Measurements from ENCODE around the gene BMPER. TPM values are rescaled to one million over a fixed set of nuclear protein-coding genes. Genes with fewer than 3 reads are reported as not detected.

Gene BMPER
- total RNA-seq, 1 experiment from 2014 or later: 6.7 TPM

DNA sequence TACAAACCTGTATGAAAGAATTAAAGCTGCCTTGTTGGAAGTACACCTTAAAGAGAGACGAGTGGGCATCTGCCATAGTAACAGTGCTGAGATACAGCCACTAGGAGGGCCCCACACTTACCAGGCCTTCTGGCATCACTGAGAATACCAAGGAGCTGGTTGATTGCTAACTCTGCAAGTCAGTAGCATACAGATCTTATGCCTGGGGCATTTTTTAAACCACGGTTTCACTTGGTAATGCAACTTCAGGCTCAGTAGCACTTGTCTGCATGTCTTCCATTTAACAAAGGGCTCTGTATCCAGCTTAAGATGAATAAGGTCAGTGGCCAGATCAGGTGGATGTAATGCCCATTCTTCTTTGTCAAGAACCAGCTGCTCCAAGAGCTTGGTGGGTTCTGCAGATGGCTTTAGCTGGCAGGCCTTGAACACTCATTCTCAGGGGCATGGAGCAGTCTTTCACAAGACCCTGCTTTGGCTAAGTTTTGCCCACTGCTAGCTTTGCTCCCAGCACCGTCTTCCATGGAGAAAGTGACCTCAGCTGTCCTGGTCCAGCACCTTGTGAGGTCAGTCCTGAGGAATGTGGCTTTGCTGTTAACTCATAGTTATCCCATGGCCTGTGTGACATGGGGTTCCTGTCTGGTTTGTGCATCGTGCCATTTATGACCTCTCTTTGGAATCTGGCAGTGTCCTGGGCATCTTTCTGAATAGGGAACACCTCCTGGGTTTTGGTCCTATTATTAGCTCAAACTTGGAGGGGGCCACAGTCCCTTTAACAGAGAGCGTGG, 68.1 kb downstream of the BMPER start:
- Histone ChIP-seq H3K27ac (ENCODE audit: low read depth, low read length, poor library complexity, severe bottlenecking) (no peak overlapping the region), H3K27me3 (replicated peaks; ENCODE audit: insufficient read depth, low read depth, low read length, poor library complexity) (no peaks in the 10 kb centered on the region), H3K9me3 (ENCODE audit: low read depth, low read length, poor library complexity, severe bottlenecking) (no peaks in the 10 kb centered on the region), H3K36me3 (ENCODE audit: insufficient read depth, low read length, poor library complexity, severe bottlenecking) (no peaks in the 10 kb centered on the region), H3K4me3 (ENCODE audit: low read depth, low read length, poor library complexity, severe bottlenecking) (no peak overlapping the region), H3K4me1 (ENCODE audit: insufficient read depth, low read length, poor library complexity, severe bottlenecking) (no peaks in the 10 kb centered on the region)
- POLR2A ChIA-PET (ENCODE audit: low non-redundant PET): no interaction called here
- TF ChIP-seq, protein P1, sequence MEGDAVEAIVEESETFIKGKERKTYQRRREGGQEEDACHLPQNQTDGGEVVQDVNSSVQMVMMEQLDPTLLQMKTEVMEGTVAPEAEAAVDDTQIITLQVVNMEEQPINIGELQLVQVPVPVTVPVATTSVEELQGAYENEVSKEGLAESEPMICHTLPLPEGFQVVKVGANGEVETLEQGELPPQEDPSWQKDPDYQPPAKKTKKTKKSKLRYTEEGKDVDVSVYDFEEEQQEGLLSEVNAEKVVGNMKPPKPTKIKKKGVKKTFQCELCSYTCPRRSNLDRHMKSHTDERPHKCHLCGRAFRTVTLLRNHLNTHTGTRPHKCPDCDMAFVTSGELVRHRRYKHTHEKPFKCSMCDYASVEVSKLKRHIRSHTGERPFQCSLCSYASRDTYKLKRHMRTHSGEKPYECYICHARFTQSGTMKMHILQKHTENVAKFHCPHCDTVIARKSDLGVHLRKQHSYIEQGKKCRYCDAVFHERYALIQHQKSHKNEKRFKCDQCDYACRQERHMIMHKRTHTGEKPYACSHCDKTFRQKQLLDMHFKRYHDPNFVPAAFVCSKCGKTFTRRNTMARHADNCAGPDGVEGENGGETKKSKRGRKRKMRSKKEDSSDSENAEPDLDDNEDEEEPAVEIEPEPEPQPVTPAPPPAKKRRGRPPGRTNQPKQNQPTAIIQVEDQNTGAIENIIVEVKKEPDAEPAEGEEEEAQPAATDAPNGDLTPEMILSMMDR (conservative IDR thresholded peaks at IDR 0.05; ENCODE audit: low read depth, low read length): no peak
- TF ChIP-seq EZH2 (IDR thresholded peaks at IDR 0.05; ENCODE audit: borderline replicate concordance, low read depth, low read length, poor library complexity, severe bottlenecking): no peak
- CTCF ChIA-PET: interaction anchor here (0.7 kb wide), 1 partner anchor 22 kb away, joined by 3 read pairs; no protein-coding TSS in a partner anchor
- BruUV-seq (replicated peaks): no TSS peak
- DNase-seq (ENCODE audit: low spot score): no peak
- intact Hi-C loops (cut with micrococcal nuclease; ENCODE audit: unreplicated experiment): no loop called here

DNA sequence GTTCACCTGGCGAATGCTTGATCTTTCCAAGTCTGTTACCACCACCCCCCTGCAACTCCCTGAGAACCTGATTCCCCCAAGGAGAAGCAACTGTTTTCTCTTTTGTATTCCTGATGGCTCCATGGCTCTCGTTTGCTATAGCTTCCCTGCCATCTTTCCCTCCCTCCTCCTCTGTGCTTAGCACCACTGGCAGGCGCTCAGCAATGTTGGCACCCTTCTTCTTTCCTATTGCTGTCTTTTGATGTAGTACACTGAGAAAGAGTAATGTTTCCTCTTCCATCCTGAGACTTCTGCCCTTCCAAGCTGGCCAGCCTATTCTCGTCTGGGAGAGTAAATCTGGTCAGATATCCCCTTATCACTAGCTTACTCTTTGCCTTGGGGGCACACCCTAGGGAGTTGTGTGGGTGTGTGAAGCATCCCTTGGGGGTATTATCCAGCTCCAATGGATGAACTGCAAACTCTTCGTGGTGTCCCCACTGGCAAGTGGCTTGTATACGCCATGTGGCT, 74.0 kb downstream of the BMPER start:
- Histone ChIP-seq H3K27ac (ENCODE audit: low read depth, low read length, poor library complexity, severe bottlenecking) (no peak overlapping the region), H3K4me3 (ENCODE audit: low read depth, low read length, poor library complexity, severe bottlenecking) (no peak overlapping the region), H3K9me3 (ENCODE audit: low read depth, low read length, poor library complexity, severe bottlenecking) (no peaks in the 10 kb centered on the region), H3K27me3 (replicated peaks; ENCODE audit: insufficient read depth, low read depth, low read length, poor library complexity) (no peaks in the 10 kb centered on the region), H3K4me1 (ENCODE audit: insufficient read depth, low read length, poor library complexity, severe bottlenecking) (peaks cover 44% of the 10 kb centered on the region), H3K36me3 (ENCODE audit: insufficient read depth, low read length, poor library complexity, severe bottlenecking) (no peaks in the 10 kb centered on the region)
- TF ChIP-seq, protein P1 (conservative IDR thresholded peaks at IDR 0.05; ENCODE audit: low read depth, low read length): no peak
- no peak for TF ChIP-seq EZH2 (IDR thresholded peaks at IDR 0.05; ENCODE audit: borderline replicate concordance, low read depth, low read length, poor library complexity, severe bottlenecking)
- DNase-seq (ENCODE audit: low spot score): no peak
- intact Hi-C loops (cut with micrococcal nuclease; ENCODE audit: unreplicated experiment): no loop called here
- CTCF ChIA-PET: no interaction called here
- POLR2A ChIA-PET (ENCODE audit: low non-redundant PET): no interaction called here
- no TSS peak for BruUV-seq (replicated peaks)

DNA sequence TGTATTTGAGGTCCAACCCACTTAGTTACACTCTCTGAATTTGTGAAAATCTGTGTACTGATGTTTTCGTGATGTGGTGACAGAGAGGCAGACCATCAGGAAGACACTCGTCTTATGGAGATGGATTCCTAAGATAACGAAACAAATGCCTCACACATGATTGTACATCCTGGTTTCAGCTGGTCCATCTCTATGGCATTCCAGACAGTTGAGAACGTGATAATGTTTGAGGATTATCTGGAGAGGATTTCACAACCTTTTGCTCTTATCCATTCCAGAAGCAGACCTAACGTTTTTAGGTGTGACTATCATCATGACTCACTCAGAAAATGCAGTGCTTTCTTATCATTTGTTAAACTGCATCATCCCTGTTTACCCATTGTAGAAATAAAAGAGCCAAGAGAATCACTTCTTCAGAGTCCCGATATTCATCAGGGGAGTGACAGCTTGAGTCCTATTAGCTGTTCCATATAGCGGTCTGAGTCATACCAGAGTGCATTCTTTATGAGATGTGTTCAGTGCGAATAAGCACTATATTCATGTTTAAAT, 74.5 kb downstream of the BMPER start:
- Histone ChIP-seq H3K4me3 (ENCODE audit: low read depth, low read length, poor library complexity, severe bottlenecking) (no peak overlapping the region), H3K4me1 (ENCODE audit: insufficient read depth, low read length, poor library complexity, severe bottlenecking) (peaks cover 44% of the 10 kb centered on the region), H3K27me3 (replicated peaks; ENCODE audit: insufficient read depth, low read depth, low read length, poor library complexity) (no peaks in the 10 kb centered on the region), H3K9me3 (ENCODE audit: low read depth, low read length, poor library complexity, severe bottlenecking) (no peaks in the 10 kb centered on the region), H3K27ac (ENCODE audit: low read depth, low read length, poor library complexity, severe bottlenecking) (no peak overlapping the region), H3K36me3 (ENCODE audit: insufficient read depth, low read length, poor library complexity, severe bottlenecking) (no peaks in the 10 kb centered on the region)
- no TSS peak for BruUV-seq (replicated peaks)
- no peak for TF ChIP-seq EZH2 (IDR thresholded peaks at IDR 0.05; ENCODE audit: borderline replicate concordance, low read depth, low read length, poor library complexity, severe bottlenecking)
- TF ChIP-seq, protein P1 (conservative IDR thresholded peaks at IDR 0.05; ENCODE audit: low read depth, low read length): no peak
- POLR2A ChIA-PET (ENCODE audit: low non-redundant PET): no interaction called here
- DNase-seq (ENCODE audit: low spot score): peak; percentile 68
- CTCF ChIA-PET: no interaction called here
- intact Hi-C loops (cut with micrococcal nuclease; ENCODE audit: unreplicated experiment): loop anchor here (10.0 kb wide), 2 partner anchors 65 to 175 kb away; no protein-coding TSS in a partner anchor
